ENCODE results near the gene RPTOR.
A peak's percentile ranks its signal among the peaks of the same experiment; 100 is the strongest.

Gene RPTOR

GRCh38 chr17:80923211-80924110 is 378.8 kb downstream of the RPTOR start:
- no peak for DNase-seq

- DNase-seq: no peak
Measured at GRCh38 chr17:80924111-80924806, 379.6 kb downstream of the RPTOR start.

GRCh38 chr17:80924807-80925610 is 380.4 kb downstream of the RPTOR start:
- DNase-seq: no peak

GRCh38 chr17:80925688-80926335 is 381.2 kb downstream of the RPTOR start:
- DNase-seq: no peak

- no peak for DNase-seq
Measured at GRCh38 chr17:80926591-80927250, 382.1 kb downstream of the RPTOR start.

- no peak for DNase-seq
Measured at GRCh38 chr17:80927791-80928216, 383.2 kb downstream of the RPTOR start.

GRCh38 chr17:80929449-80929848 is 384.8 kb downstream of the RPTOR start:
- DNase-seq: no peak

GRCh38 chr17:80930335-80931279 is 386.0 kb downstream of the RPTOR start:
- DNase-seq: no peak

GRCh38 chr17:80931421-80932265 is 387.0 kb downstream of the RPTOR start:
- peak; percentile 70 for DNase-seq

GRCh38 chr17:80935526-80935925 is 390.9 kb downstream of the RPTOR start:
- no peak for DNase-seq

- DNase-seq: no peak
Measured at GRCh38 chr17:80936218-80936617, 391.6 kb downstream of the RPTOR start.

GRCh38 chr17:80936723-80937122 is 392.1 kb downstream of the RPTOR start:
- DNase-seq: peak; percentile 19

- DNase-seq: peak; percentile 78
Measured at GRCh38 chr17:80937462-80938381, 393.1 kb downstream of the RPTOR start.

GRCh38 chr17:80938556-80938955 is 393.9 kb downstream of the RPTOR start:
- DNase-seq: peak; percentile 25

- DNase-seq: peak; percentile 25
Measured at GRCh38 chr17:80939151-80940145, 394.8 kb downstream of the RPTOR start.

GRCh38 chr17:80940171-80941123 is 395.8 kb downstream of the RPTOR start:
- peak; percentile 25 for DNase-seq
